ENCODE measurements around the gene C19orf67. TPM values are rescaled to one million over a fixed set of nuclear protein-coding genes. Genes with fewer than 3 reads are reported as not detected.
A peak's percentile ranks its signal among the peaks of the same experiment; 100 is the strongest.

Gene C19orf67
- total RNA-seq, 4 donors from 2014 or later, result not detected

DNA sequence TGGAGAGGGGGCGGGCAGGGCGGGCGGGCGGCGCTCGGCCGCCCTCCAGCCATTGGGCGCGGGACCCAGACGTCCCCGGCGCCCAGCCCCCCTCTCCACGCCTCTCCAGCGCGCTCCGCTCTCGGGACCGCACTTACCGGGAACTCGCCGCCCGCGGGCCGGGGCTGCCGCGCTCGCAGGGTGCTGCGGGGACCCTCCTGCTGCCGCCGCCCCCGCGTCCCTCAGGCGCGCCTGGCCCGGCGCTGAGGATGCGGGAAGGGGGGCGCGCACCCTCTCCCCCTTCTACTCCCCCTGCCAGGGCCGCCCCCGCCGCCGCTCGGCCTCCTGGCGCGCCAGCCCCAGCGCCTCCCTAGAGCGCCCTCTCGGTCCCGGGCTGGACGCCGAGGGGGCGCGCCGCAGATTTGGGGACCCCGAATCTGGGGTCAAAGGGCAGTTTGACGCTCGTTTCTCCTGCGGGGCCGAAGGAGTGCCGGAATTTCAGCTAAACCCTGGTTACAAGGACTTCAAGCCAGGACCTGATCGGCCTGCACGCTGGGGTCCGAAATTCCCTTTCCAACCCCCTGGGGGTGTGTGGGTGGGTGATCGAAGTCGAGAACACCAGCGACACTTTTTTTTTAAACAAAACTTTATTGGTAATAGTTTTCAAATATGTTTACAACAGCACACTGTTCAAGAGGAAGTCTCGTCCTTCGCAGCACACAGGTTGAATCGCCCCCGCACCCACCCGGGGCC lies 5.7 kb upstream of the C19orf67 start:
- Histone ChIP-seq H3K9me3 (peaks cover 0 to 9% (median 7%) of the 10 kb centered on the region in 3 donors), H3K36me3 (peaks cover 0 to 13% of the 10 kb centered on the region in 2 donors), H3K4me3 (peak overlapping the region; percentile 63 to 89 (median 74)), H3K27me3 (no peaks in the 10 kb centered on the region), H3K4me1 (peaks cover 0 to 5% of the 10 kb centered on the region in 2 donors), H3K27ac (peak overlapping the region; percentile 89 to 96 (median 92))
- DNase-seq, result peak in 1 of 2 donors; percentile 36
- intact Hi-C loops (cut with DNase I; ENCODE audit: low total_unique reads) (loop anchor here (2.0 kb wide), 2 partner anchors 16 to 24 kb away; no protein-coding TSS in a partner anchor), in situ Hi-C loops (cut with MboI; ENCODE audit: low sequenced_read_pairs in 4 of 4) (no loop called here)
- peak; percentile 69 to 70 for ATAC-seq
- TF ChIP-seq, protein P1, sequence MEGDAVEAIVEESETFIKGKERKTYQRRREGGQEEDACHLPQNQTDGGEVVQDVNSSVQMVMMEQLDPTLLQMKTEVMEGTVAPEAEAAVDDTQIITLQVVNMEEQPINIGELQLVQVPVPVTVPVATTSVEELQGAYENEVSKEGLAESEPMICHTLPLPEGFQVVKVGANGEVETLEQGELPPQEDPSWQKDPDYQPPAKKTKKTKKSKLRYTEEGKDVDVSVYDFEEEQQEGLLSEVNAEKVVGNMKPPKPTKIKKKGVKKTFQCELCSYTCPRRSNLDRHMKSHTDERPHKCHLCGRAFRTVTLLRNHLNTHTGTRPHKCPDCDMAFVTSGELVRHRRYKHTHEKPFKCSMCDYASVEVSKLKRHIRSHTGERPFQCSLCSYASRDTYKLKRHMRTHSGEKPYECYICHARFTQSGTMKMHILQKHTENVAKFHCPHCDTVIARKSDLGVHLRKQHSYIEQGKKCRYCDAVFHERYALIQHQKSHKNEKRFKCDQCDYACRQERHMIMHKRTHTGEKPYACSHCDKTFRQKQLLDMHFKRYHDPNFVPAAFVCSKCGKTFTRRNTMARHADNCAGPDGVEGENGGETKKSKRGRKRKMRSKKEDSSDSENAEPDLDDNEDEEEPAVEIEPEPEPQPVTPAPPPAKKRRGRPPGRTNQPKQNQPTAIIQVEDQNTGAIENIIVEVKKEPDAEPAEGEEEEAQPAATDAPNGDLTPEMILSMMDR (IDR thresholded peaks at IDR 0.05 in 4 of 5, conservative IDR thresholded peaks at IDR 0.05 in 1 of 5), result peak in 3 of 5 experiments; percentile 22 to 36 (median 36)
- TF ChIP-seq POLR2A (IDR thresholded peaks at IDR 0.05), result peak; percentile 90 to 94

DNA sequence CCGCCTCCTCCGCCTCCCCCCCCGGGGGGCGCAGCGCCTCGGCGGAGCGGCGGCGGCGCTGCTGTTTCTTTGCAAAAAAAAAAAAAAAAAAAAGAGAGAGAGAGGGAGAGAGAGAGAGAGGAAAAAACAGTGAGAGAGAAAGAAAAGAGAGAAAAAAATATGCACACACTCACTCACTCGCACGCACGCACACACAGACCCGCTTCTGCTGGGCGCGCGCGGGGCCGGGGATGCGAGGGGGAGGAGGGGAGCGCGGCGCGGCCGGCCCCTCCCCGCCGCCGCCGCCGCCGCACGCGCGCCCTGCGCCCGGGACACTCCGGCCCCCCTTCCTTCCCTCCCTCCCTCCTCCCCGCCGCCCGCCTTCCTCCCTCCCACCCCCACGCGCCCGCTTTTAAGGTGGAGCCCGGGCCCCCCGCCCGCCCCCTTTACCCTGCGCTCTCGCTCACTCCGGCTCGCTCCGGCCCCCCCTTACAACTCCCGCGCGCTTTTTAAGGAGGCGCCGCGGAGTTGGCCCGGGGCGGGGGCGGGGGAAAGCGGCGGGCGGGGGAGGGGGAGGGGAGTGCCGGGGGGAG lies 5.0 kb upstream of the C19orf67 start, which contains the start of gene SAMD1:
TSS of gene SAMD1 (minus strand) at position 243 of the 572 bp plus-strand sequence.
- intact Hi-C loops (cut with DNase I; ENCODE audit: low total_unique reads), result loop anchor here (2.0 kb wide), 2 partner anchors 16 to 24 kb away; no protein-coding TSS in a partner anchor

DNA sequence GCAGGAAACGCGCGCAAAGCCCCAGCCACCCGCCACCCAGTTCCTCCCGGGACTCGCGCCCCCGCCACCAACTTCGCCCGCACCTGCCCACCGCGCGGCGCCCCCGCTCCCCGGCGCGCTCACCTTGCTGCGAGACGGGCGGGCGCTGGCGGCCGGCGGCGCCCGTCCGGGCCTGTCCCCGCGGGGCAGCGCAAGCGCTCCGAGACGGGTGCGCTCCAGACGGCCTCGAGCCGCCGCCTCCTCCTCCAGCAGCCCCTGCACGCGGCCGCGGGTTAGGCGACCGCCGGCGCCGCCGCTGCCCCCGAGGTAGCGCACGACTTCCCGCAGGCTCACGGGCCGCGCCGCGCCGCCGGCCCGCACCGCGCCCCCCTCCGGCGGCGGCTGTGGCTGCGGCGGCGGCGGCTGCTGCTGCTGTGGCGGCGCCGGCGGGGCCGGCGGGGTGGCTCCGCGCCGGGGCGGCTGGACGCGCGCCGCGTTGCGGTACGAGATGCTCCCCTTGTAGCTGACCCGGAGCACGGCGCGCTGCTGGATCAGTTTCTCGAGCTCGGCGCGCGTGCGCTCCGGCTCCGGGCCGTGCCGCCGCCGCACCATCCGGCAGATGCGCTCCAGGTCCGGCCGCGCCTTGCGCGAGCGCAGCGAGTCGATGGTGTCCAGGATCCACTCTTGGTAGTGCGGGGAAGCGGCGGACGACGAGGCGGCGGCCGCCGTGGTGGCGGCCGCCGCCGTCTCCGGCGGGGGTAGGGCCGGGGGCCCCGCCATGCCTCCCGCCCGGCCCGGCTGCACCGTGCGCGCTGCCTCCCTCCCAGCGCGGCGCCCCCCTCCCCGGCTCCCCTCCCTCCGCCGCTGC lies 4.3 kb upstream of the C19orf67 start:
- peaks cover 0 to 13% of the 10 kb centered on the region in 2 donors for H3K36me3 ChIP-seq
- in situ Hi-C loops (cut with MboI; ENCODE audit: low sequenced_read_pairs in 4 of 4), result loop anchor here in 1 of 4 donors (10.0 kb wide), 1 partner anchor 305 kb away; no protein-coding TSS in a partner anchor
- TF ChIP-seq, protein P1 (IDR thresholded peaks at IDR 0.05 in 4 of 5, conservative IDR thresholded peaks at IDR 0.05 in 1 of 5), result peak in 4 of 5 experiments; percentile 13 to 21 (median 19)
- TF ChIP-seq POLR2A (IDR thresholded peaks at IDR 0.05), result peak in 1 of 2 donors; percentile 23
- H3K4me3 ChIP-seq, result peak overlapping the region; percentile 63 to 89 (median 79)
- intact Hi-C loops (cut with DNase I; ENCODE audit: low total_unique reads), result loop anchor here (2.0 kb wide), 2 partner anchors 17 to 25 kb away; no protein-coding TSS in a partner anchor
- peak overlapping the region; percentile 89 to 96 (median 92) for H3K27ac ChIP-seq
- H3K27me3 ChIP-seq, result no peaks in the 10 kb centered on the region
- ATAC-seq, result peak; percentile 45 to 46
- peaks cover 0 to 5% of the 10 kb centered on the region in 2 donors for H3K4me1 ChIP-seq
- peak in 1 of 2 donors; percentile 52 for DNase-seq
- H3K9me3 ChIP-seq, result peaks cover 0 to 9% (median 7%) of the 10 kb centered on the region in 3 donors

More for the DNA sequence above, 5.0 kb upstream of the C19orf67 start, which contains the start of gene SAMD1:
- TF ChIP-seq, protein P1 (IDR thresholded peaks at IDR 0.05 in 4 of 5, conservative IDR thresholded peaks at IDR 0.05 in 1 of 5), result no peak
- TF ChIP-seq POLR2A (IDR thresholded peaks at IDR 0.05), result no peak
- Histone ChIP-seq H3K27me3 (no peaks in the 10 kb centered on the region), H3K36me3 (peaks cover 0 to 13% of the 10 kb centered on the region in 2 donors), H3K4me1 (peaks cover 0 to 5% of the 10 kb centered on the region in 2 donors), H3K27ac (peak within 1 kb of the TSS; percentile 89 to 96 (median 92)), H3K9me3 (peaks cover 0 to 9% (median 7%) of the 10 kb centered on the region in 3 donors), H3K4me3 (peak within 1 kb of the TSS; percentile 63 to 89 (median 79))
- peak; percentile 76 to 77 for ATAC-seq
- in situ Hi-C loops (cut with MboI; ENCODE audit: low sequenced_read_pairs in 4 of 4), result no loop called here
- peak; percentile 90 to 92 for DNase-seq

DNA sequence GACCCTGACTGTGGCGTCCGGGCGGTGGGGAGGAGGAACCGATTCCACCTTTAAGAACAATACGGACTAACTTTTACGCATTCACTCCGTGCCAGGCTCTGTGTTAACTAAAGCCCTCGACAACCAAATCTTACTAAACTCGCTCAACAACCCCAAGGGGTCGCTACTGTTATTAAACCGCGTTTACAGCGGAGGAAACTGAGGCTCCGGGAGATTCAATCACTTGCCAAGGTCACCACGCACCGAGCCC lies 3.8 kb upstream of the C19orf67 start:
- in situ Hi-C loops (cut with MboI; ENCODE audit: low sequenced_read_pairs in 4 of 4) (loop anchor here in 1 of 4 donors (10.0 kb wide), 1 partner anchor 305 kb away; no protein-coding TSS in a partner anchor), intact Hi-C loops (cut with DNase I; ENCODE audit: low total_unique reads) (no loop called here)
- Histone ChIP-seq H3K9me3 (peaks cover 0 to 9% (median 7%) of the 10 kb centered on the region in 3 donors), H3K4me1 (peaks cover 0 to 5% of the 10 kb centered on the region in 2 donors), H3K27me3 (no peaks in the 10 kb centered on the region), H3K4me3 (peak overlapping the region; percentile 25 to 76 (median 52)), H3K36me3 (peaks cover 0 to 13% of the 10 kb centered on the region in 2 donors), H3K27ac (peak overlapping the region; percentile 70 to 92 (median 87))
- ATAC-seq (no peak), DNase-seq (no peak)
- TF ChIP-seq, protein P1 (IDR thresholded peaks at IDR 0.05 in 4 of 5, conservative IDR thresholded peaks at IDR 0.05 in 1 of 5), result no peak
- no peak for TF ChIP-seq POLR2A (IDR thresholded peaks at IDR 0.05)
